ENCODE results near the gene G6PC3. TPM values are rescaled to one million over a fixed set of nuclear protein-coding genes. Genes with fewer than 3 reads are reported as not detected.

G6PC3 gene
- total and polyA plus RNA-seq, 2 donors from 2014 or later: 70.0 to 150 TPM

- no peaks in the 10 kb centered on the region for H3K4me1 ChIP-seq (ENCODE audit: control insufficient read depth in 2 of 3, insufficient read depth in 2 of 3, low read depth in 1 of 3, low read length in 3 of 3)
- H3K9me3 ChIP-seq (ENCODE audit: control insufficient read depth in 2 of 3, insufficient read depth in 1 of 3, low read length in 3 of 3): no peaks in the 10 kb centered on the region
- H3K9ac ChIP-seq (ENCODE audit: low read length in 3 of 3): no peak overlapping the region
- H3K27ac ChIP-seq (ENCODE audit: low read depth in 2 of 2, low read length in 2 of 2): no peak overlapping the region
- TF ChIP-seq, protein P1, sequence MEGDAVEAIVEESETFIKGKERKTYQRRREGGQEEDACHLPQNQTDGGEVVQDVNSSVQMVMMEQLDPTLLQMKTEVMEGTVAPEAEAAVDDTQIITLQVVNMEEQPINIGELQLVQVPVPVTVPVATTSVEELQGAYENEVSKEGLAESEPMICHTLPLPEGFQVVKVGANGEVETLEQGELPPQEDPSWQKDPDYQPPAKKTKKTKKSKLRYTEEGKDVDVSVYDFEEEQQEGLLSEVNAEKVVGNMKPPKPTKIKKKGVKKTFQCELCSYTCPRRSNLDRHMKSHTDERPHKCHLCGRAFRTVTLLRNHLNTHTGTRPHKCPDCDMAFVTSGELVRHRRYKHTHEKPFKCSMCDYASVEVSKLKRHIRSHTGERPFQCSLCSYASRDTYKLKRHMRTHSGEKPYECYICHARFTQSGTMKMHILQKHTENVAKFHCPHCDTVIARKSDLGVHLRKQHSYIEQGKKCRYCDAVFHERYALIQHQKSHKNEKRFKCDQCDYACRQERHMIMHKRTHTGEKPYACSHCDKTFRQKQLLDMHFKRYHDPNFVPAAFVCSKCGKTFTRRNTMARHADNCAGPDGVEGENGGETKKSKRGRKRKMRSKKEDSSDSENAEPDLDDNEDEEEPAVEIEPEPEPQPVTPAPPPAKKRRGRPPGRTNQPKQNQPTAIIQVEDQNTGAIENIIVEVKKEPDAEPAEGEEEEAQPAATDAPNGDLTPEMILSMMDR (IDR thresholded peaks at IDR 0.05; ENCODE audit: borderline replicate concordance, extremely low read depth, insufficient read depth): no peak
- intact Hi-C loops (cut with DNase I): no loop called here
- no peaks in the 10 kb centered on the region for H3K27me3 ChIP-seq (ENCODE audit: control insufficient read depth, insufficient read depth, low read length)
- H3K36me3 ChIP-seq (ENCODE audit: control insufficient read depth in 2 of 3, insufficient read depth in 3 of 3, low read length in 3 of 3): peaks cover 3 to 76% (median 21%) of the 10 kb centered on the region in 3 donors
- H3K4me3 ChIP-seq (ENCODE audit: low read length in 3 of 3): no peak overlapping the region
- DNase-seq: peak in 2 of 5 donors; percentile 24 to 51
- no peak for FAIRE-seq
Measured at GRCh38 chr17:44079877-44080821, 9.6 kb downstream of the G6PC3 start.

DNA sequence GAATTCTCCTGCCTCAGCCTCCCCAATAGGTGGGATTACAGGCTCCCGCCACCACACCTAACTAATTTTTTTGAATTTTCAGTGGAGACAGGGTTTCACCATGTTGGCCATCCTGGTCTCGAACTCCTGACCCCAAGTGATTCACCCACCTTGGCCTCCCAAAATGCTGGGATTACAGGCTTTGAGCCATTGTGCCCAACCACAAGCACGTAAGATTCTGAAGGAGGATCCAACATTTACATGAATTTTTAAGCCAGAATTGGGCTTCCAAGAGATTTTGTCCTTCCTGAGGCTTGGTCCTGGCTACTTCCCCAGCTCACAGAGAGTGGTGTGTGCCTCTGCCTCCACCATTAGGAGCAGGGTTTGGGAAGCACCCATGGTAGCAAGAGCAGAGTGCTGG, 11.1 kb downstream of the G6PC3 start:
- H3K27me3 ChIP-seq (ENCODE audit: control insufficient read depth, insufficient read depth, low read length): no peaks in the 10 kb centered on the region
- H3K4me3 ChIP-seq (ENCODE audit: low read length in 3 of 3): no peak overlapping the region
- no peaks in the 10 kb centered on the region for H3K4me1 ChIP-seq (ENCODE audit: control insufficient read depth in 2 of 3, insufficient read depth in 2 of 3, low read depth in 1 of 3, low read length in 3 of 3)
- no peak overlapping the region for H3K27ac ChIP-seq (ENCODE audit: low read depth in 2 of 2, low read length in 2 of 2)
- DNase-seq: peak in 1 of 5 donors; percentile 23
- intact Hi-C loops (cut with DNase I): no loop called here
- H3K9ac ChIP-seq (ENCODE audit: low read length in 3 of 3): no peak overlapping the region
- no peak for FAIRE-seq
- H3K36me3 ChIP-seq (ENCODE audit: control insufficient read depth in 2 of 3, insufficient read depth in 3 of 3, low read length in 3 of 3): peaks cover 3 to 71% (median 24%) of the 10 kb centered on the region in 3 donors
- TF ChIP-seq, protein P1 (IDR thresholded peaks at IDR 0.05; ENCODE audit: borderline replicate concordance, extremely low read depth, insufficient read depth): no peak
- no peaks in the 10 kb centered on the region for H3K9me3 ChIP-seq (ENCODE audit: control insufficient read depth in 2 of 3, insufficient read depth in 1 of 3, low read length in 3 of 3)

GRCh38 chr17:44082256-44082927, 11.9 kb downstream of the G6PC3 start:
- no peak overlapping the region for H3K27ac ChIP-seq (ENCODE audit: low read depth in 2 of 2, low read length in 2 of 2)

More at GRCh38 chr17:44082256-44082927, 11.9 kb downstream of the G6PC3 start:
- Histone ChIP-seq H3K36me3 (ENCODE audit: control insufficient read depth in 2 of 3, insufficient read depth in 3 of 3, low read length in 3 of 3) (peaks cover 3 to 67% (median 23%) of the 10 kb centered on the region in 3 donors), H3K4me1 (ENCODE audit: control insufficient read depth in 2 of 3, insufficient read depth in 2 of 3, low read depth in 1 of 3, low read length in 3 of 3) (no peaks in the 10 kb centered on the region), H3K9me3 (ENCODE audit: control insufficient read depth in 2 of 3, insufficient read depth in 1 of 3, low read length in 3 of 3) (no peaks in the 10 kb centered on the region), H3K9ac (ENCODE audit: low read length in 3 of 3) (no peak overlapping the region), H3K27me3 (ENCODE audit: control insufficient read depth, insufficient read depth, low read length) (no peaks in the 10 kb centered on the region), H3K4me3 (ENCODE audit: low read length in 3 of 3) (no peak overlapping the region)
- intact Hi-C loops (cut with DNase I): no loop called here
- peak in 1 of 5 donors; percentile 39 for DNase-seq
- FAIRE-seq: no peak
- TF ChIP-seq, protein P1 (IDR thresholded peaks at IDR 0.05; ENCODE audit: borderline replicate concordance, extremely low read depth, insufficient read depth): no peak
